GM12892 (cell line): ENCODE measurements around the gene SMIM30.
"Not testable (repeated sequence)": the region's sequence is repeated elsewhere in the genome, so short reads cannot be mapped to it uniquely, and the experiment has no call there.

ENCODE experiments used
- DNase-seq: peaks from one replicate; pipeline ENCODE4 v3.0.0; 2011; ENCODE audit not compliant: insufficient read length
- FAIRE-seq: peaks from 2 replicates; lab custom pipeline; 2011; peaks lifted over from hg19 to GRCh38; lab: Jason Lieb, UNC
- POLR2A ChIP-seq: IDR thresholded peaks from 2 replicates; pipeline ENCODE4 v1.6.1; 2011; ENCODE audit warnings: low read depth, low read length, control low read depth
- POLR2AphosphoS5 ChIP-seq: IDR thresholded peaks from 2 replicates; pipeline ENCODE4 v1.6.1; 2011; ENCODE audit warnings: low read depth, low read length, control low read depth
- TAF1 ChIP-seq: IDR thresholded peaks from 2 replicates; pipeline ENCODE4 v1.6.1; 2011; ENCODE audit warnings: low read depth, mild to moderate bottlenecking, control low read depth, low read length, borderline replicate concordance

SMIM30 gene

DNA sequence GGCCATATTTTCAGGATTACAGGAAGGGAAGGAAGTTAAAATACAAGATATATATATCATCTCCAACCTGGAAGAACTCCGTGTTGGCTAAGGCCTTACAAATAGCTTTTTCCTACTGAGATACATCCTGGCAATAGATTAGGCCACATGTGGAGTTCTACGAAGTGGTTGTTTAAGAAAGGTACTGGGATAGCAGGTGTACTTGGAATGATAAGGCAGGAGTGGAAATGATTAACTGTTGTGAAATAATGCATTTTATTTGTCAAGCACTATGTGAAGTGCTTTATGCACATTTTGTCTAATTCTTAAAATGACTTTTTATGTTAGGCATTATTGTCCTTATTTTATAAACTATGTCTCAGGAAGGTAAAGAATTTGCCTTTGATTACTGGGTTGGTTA lies 18.9 kb upstream of the SMIM30 start:
- TF ChIP-seq TAF1 (no peak), POLR2A (no peak), POLR2AphosphoS5 (no peak)
- DNase-seq (no peak), FAIRE-seq (no peak)

DNA sequence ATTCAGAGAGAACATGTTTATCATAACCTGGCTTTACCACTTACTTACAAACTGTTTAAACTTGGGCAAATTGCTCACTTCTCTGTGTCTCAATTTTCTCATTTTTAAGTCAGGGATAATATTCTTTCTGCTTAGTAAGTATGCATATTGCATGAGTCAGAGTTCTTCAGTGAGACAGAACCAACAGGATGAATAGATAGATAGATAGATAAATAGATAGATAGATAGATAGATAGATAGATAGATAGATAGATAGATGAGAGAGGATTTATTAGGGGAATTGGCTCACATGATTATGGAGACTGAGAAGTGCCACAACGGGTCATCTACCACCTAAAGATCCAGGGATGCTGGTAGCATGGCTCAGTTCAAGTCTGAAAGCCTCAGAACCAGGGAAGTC lies 15.7 kb upstream of the SMIM30 start:
- no peak for TF ChIP-seq POLR2AphosphoS5
- TF ChIP-seq POLR2A, result no peak
- TF ChIP-seq TAF1, result no peak
- FAIRE-seq (no peak), DNase-seq (no peak)

- no peak for FAIRE-seq
- no peak for TF ChIP-seq POLR2A
- TF ChIP-seq TAF1, result no peak
- no peak for TF ChIP-seq POLR2AphosphoS5
- DNase-seq, result no peak
These were observed 13.0 kb upstream of the SMIM30 start for GRCh38 chr7:113131367-113131766.

DNA sequence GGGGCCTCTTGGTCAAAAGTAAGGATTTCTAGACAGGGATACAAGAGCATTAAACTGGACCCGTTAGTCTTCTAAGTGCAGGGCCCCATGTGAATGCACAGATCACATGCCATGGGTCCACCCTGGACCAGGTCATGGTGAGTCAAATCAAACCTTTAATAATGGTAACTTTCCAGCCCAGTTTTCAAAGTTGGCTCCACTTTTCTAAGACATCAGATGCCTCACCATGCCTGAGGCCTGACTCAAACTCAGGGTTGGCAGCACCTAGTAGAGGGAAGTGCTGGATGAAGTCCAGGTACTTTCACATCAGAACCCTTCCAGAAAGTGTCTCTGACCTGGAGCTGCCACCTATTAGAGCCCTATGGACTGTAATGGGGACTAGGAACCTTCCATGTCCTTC lies 9.7 kb upstream of the SMIM30 start:
- no peak for FAIRE-seq
- no peak for DNase-seq
- TF ChIP-seq POLR2A, result no peak
- TF ChIP-seq TAF1, result no peak
- no peak for TF ChIP-seq POLR2AphosphoS5

DNA sequence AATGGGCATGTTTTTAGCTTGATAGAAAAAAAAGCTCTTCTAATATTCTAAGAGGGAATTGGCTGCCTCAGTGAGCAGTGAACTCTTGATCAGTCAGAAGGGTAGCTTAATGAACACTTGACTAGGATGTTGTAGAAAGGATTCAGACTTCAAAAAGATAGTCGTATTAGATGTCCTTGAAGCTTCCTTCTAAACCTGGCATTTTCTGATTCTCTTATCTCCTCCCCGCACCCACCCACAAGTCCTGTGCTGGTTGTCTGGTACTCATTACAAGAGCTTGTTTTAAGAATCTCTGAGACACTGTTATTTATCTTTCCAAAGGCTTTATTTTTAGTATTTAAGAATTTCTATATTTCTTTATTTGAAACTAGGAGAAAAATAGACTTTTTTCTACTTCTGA lies 7.4 kb upstream of the SMIM30 start:
- DNase-seq (no peak), FAIRE-seq (no peak)
- TF ChIP-seq POLR2A (no peak), POLR2AphosphoS5 (no peak), TAF1 (no peak)

- DNase-seq, result no peak
- FAIRE-seq, result no peak
- no peak for TF ChIP-seq POLR2AphosphoS5
- TF ChIP-seq TAF1, result no peak
- TF ChIP-seq POLR2A, result no peak
These were observed 4.4 kb upstream of the SMIM30 start for GRCh38 chr7:113122744-113123143.

GRCh38 chr7:113120647-113121046 lies 2.3 kb upstream of the SMIM30 start:
- TF ChIP-seq POLR2AphosphoS5 (no peak), TAF1 (no peak), POLR2A (no peak)
- no peak for DNase-seq
- no peak for FAIRE-seq

- FAIRE-seq (peak; percentile 24), DNase-seq (no peak)
- TF ChIP-seq TAF1 (no peak), POLR2AphosphoS5 (no peak), POLR2A (no peak)
These were observed 1.1 kb upstream of the SMIM30 start for GRCh38 chr7:113119429-113119828.

GRCh38 chr7:113117374-113117774 lies 980 bp downstream of the SMIM30 start:
- not testable (repeated sequence) for DNase-seq, FAIRE-seq

DNA sequence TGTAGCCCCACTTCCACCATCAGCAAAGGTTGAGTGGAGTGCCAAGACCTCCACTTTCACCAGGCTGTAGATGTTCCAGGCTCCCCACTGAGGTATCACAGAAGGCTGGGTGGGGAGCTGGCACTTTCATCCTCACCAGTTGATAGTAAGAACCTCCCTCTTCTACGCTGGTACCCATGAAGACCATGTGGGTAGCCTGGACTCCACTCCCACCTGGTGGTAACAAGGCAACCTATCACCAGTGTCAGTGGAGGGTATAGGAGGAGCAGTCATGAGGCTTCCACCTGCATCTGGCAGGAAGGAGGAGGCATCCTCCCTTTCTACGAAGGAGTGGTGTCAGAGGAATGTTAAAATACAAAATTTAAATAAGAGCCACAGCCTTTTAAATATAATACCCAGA lies 4.4 kb downstream of the SMIM30 start:
- FAIRE-seq (no peak), DNase-seq (no peak)

DNA sequence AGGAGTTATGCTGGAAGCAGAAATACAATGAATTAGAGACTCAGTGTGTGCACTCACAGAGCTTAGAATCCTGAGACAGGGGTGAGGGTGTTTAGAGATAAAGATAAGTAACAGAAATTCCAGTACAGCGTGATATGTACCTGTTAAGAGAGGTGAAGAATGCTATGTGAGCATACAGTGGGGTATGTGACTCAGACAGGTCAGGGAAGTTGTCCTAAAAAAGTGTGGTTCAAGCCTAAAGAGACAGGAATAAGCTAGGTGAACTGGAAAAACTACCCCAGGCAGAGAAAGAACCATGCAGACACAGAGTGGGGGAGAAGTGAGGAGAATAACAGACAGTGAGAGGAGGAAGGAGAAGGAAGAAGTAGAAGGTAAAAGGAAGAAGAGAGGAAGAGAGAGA lies 8.6 kb downstream of the SMIM30 start:
- DNase-seq (no peak), FAIRE-seq (no peak)
- TF ChIP-seq POLR2AphosphoS5 (no peak), TAF1 (no peak), POLR2A (no peak)

More for the DNA sequence above, 4.4 kb downstream of the SMIM30 start:
- TF ChIP-seq POLR2A, result no peak
- TF ChIP-seq POLR2AphosphoS5, result no peak
- TF ChIP-seq TAF1, result no peak

DNA sequence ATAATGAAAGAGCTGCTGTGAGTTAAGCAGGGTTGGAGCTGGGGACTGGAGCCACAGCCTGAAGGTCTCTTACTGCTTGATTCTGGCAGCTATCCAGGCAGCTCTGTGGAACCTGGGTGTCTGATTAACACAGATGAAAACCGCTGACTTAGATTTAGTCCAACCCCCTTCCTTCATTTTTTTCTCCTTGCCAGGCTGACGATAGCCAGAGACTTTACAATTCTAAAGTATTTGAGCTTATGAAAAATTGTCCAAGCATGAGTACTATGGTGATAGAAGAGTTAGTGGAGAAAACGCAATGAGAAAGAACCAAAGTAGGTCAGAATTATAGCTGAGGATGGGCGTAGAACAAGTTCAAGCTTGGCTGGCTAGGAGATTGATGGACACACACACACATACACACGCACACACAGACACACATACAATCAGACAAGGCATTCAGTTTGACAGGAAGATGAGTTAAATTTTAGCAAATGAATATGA lies 18.2 kb downstream of the SMIM30 start:
- FAIRE-seq (no peak), DNase-seq (no peak)
- TF ChIP-seq POLR2A (no peak), TAF1 (no peak), POLR2AphosphoS5 (no peak)

DNA sequence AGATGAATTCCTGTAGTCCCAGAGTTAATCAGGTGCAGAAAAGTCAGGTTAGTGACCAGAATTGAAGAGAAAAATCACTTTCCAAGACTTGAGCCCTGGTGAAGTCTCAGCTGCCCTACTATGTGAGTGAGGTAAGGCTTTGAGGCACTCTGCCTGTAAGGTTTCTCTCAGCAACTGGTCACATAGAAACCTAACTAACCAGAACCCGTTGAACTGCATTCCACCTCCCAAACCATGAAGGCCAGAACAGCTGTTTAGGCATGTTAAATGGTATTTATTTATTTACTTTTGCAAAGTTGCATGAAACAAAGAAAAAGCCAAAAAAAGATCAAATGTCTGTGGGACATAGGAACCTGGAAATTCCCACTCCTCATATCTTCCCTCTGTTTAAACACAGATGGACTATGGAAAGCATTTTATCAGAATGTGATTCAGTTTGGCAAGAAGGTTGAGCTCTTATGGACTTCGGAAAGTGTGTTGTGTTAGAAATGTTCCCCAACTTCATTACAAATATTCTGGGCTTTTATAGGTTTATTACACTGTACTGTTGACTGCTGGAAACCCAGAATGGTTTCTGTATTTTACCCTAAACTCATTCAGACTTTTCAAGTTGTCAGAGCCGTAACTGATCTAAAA lies 19.0 kb downstream of the SMIM30 start:
- DNase-seq (no peak), FAIRE-seq (no peak)
- no peak for TF ChIP-seq POLR2AphosphoS5
- TF ChIP-seq TAF1, result no peak
- TF ChIP-seq POLR2A, result no peak
